GM18951 (cell line): Measurements from ENCODE around the gene MYO18A.
A peak's percentile ranks its signal among the peaks of the same experiment; 100 is the strongest.

Experiments
- POLR2A ChIP-seq: IDR thresholded peaks from 4 replicates; pipeline ENCODE4 v1.6.1; 2011; ENCODE audit warnings: mild to moderate bottlenecking; ENCODE audit not compliant: insufficient read length, insufficient read depth; ENCODE audit errors: extremely low read depth
- in situ Hi-C: fragments of 300-500 bp; cut with MboI; formaldehyde crosslinking; loops from one replicate; pipeline ENCODE4 v1.12.0; 2022; ENCODE audit warnings: low sequenced_read_pairs, mixed read lengths, inconsistent platforms; ENCODE audit not compliant: unreplicated experiment

The MYO18A gene

GRCh38 chr17:29140051-29140621, 40.1 kb downstream of the MYO18A start:
- peak; percentile 80 for TF ChIP-seq POLR2A
- in situ Hi-C loops: no loop called here

- in situ Hi-C loops: no loop called here
- TF ChIP-seq POLR2A: peak; percentile 43
Measured at GRCh38 chr17:29138971-29139691, 41.1 kb downstream of the MYO18A start.

GRCh38 chr17:29138184-29138955, 41.8 kb downstream of the MYO18A start:
- TF ChIP-seq POLR2A: peak; percentile 42
- in situ Hi-C loops: no loop called here

- in situ Hi-C loops: no loop called here
- TF ChIP-seq POLR2A: no peak
Measured at GRCh38 chr17:29136998-29137730, 43.0 kb downstream of the MYO18A start.

- TF ChIP-seq POLR2A: no peak
- in situ Hi-C loops: no loop called here
Measured at GRCh38 chr17:29135464-29135863, 44.7 kb downstream of the MYO18A start.

- TF ChIP-seq POLR2A: no peak
- in situ Hi-C loops: no loop called here
Measured at GRCh38 chr17:29133121-29133713, 47.0 kb downstream of the MYO18A start.

- TF ChIP-seq POLR2A: no peak
- in situ Hi-C loops: no loop called here
Measured at GRCh38 chr17:29131814-29132682, 48.1 kb downstream of the MYO18A start.

GRCh38 chr17:29129731-29130130, 50.5 kb downstream of the MYO18A start:
- in situ Hi-C loops: loop anchor here (10.0 kb wide), 1 partner anchor 165 kb away; no protein-coding TSS in a partner anchor
- no peak for TF ChIP-seq POLR2A

GRCh38 chr17:29127840-29128239, 52.4 kb downstream of the MYO18A start:
- in situ Hi-C loops: loop anchor here (10.0 kb wide), 1 partner anchor 163 kb away; no protein-coding TSS in a partner anchor
- no peak for TF ChIP-seq POLR2A

- in situ Hi-C loops: loop anchor here (10.0 kb wide), 1 partner anchor 162 kb away; no protein-coding TSS in a partner anchor
- TF ChIP-seq POLR2A: no peak
Measured at GRCh38 chr17:29126268-29126930, 53.8 kb downstream of the MYO18A start.

GRCh38 chr17:29125651-29126050, 54.5 kb downstream of the MYO18A start:
- TF ChIP-seq POLR2A: no peak
- in situ Hi-C loops: loop anchor here (10.0 kb wide), 1 partner anchor 161 kb away; no protein-coding TSS in a partner anchor
